GM23338 (cell line): ENCODE results near the gene CCR4. TPM values are rescaled to one million over a fixed set of nuclear protein-coding genes. Genes with fewer than 3 reads are reported as not detected.

Experiments used
- ATAC-seq: fragments of 200-7000 bp; cut with Tn5 transposase; 3 replicates; pipeline ENCODE4 v1.9.1; 2020
- DNase-seq: peaks from one replicate; pipeline ENCODE4 v3.0.0-alpha.2; 2015; ENCODE audit warnings: low spot score
- H2AFZ ChIP-seq: fragments of 200-600 bp; sonication (generic); 2 replicates; pipeline ENCODE4 v1.8.0; 2016; ENCODE audit warnings: antibody characterized with exemption, mild to moderate bottlenecking, moderate library complexity
- H3F3A ChIP-seq: fragments of 200-600 bp; sonication (generic); replicated peaks from 2 replicates; pipeline ENCODE4 v1.8.0; 2017; ENCODE audit warnings: antibody characterized with exemption, mixed run types, low read depth
- H3K27ac ChIP-seq: fragments of 200-600 bp; sonication (generic); 2 replicates; pipeline ENCODE4 v1.6.1; 2016; ENCODE audit warnings: low read depth
- H3K27me3 ChIP-seq: fragments of 200-600 bp; sonication (generic); 2 replicates; pipeline ENCODE4 v1.8.0; 2016; ENCODE audit warnings: mild to moderate bottlenecking, mixed run types, moderate library complexity; ENCODE audit not compliant: insufficient read depth
- H3K36me3 ChIP-seq: fragments of 200-600 bp; sonication (generic); 2 replicates; pipeline ENCODE4 v1.8.0; 2016; ENCODE audit warnings: mild to moderate bottlenecking; ENCODE audit not compliant: insufficient read depth
- H3K4me1 ChIP-seq: fragments of 200-600 bp; sonication (generic); 2 replicates; pipeline ENCODE4 v1.8.0; 2016; ENCODE audit warnings: mild to moderate bottlenecking, moderate library complexity; ENCODE audit not compliant: insufficient read depth
- H3K4me2 ChIP-seq: fragments of 200-600 bp; sonication (generic); 2 replicates; pipeline ENCODE4 v1.7.1; 2017; ENCODE audit warnings: mixed run types
- H3K4me3 ChIP-seq: fragments of 200-600 bp; sonication (generic); 2 replicates; pipeline ENCODE4 v1.6.1; 2016; ENCODE audit warnings: mixed run types
- H3K79me2 ChIP-seq: fragments of 200-600 bp; sonication (generic); replicated peaks from 2 replicates; pipeline ENCODE4 v1.8.0; 2017; ENCODE audit warnings: mild to moderate bottlenecking; ENCODE audit not compliant: insufficient read depth
- H3K9me2 ChIP-seq: fragments of 200-600 bp; sonication (generic); 2 replicates; pipeline ENCODE4 v1.8.0; 2017; ENCODE audit not compliant: insufficient read depth
- H4K20me1 ChIP-seq: fragments of 200-600 bp; sonication (generic); replicated peaks from 2 replicates; pipeline ENCODE4 v1.8.0; 2017; ENCODE audit warnings: mild to moderate bottlenecking; ENCODE audit not compliant: insufficient read depth
- H3K27ac Mint-ChIP-seq: 2 replicates; pipeline ENCODE4 v1.8.0; 2020; ENCODE audit warnings: inconsistent platforms, mild to moderate bottlenecking, moderate library complexity, mixed read lengths
- H3K27me3 Mint-ChIP-seq: 3 replicates; pipeline ENCODE4 v1.8.0; 2022; ENCODE audit warnings: low read depth, mild to moderate bottlenecking, moderate library complexity, mixed read lengths, inconsistent platforms; ENCODE audit not compliant: insufficient read depth, poor library complexity
- H3K36me3 Mint-ChIP-seq: 3 replicates; pipeline ENCODE4 v1.8.0; 2021; ENCODE audit warnings: low read depth, mild to moderate bottlenecking, inconsistent platforms, moderate library complexity, mixed read lengths
- H3K4me1 Mint-ChIP-seq: 3 replicates; pipeline ENCODE4 v1.8.0; 2020; ENCODE audit warnings: mild to moderate bottlenecking, inconsistent platforms, mixed read lengths
- H3K4me3 Mint-ChIP-seq: 3 replicates; pipeline ENCODE4 v1.8.0; 2021; ENCODE audit warnings: moderate library complexity, mild to moderate bottlenecking, inconsistent platforms, mixed read lengths
- H3K9me3 Mint-ChIP-seq: 3 replicates; pipeline ENCODE4 v1.8.0; 2020; ENCODE audit warnings: moderate library complexity, mild to moderate bottlenecking, inconsistent platforms, mixed read lengths
- CREB1 ChIP-seq: fragments of 250-450 bp; sonication (Bioruptor Pico); IDR thresholded peaks from 2 replicates; pipeline ENCODE4 v1.5.0; 2020; ENCODE audit warnings: low read depth, mild to moderate bottlenecking, moderate library complexity
- CTCF ChIP-seq, 2 experiments: fragments of 200-600 bp in 1 of 2; sonication (generic) in 1 of 2; conservative IDR thresholded peaks; 2 replicates each; pipeline versions ENCODE4 v1.5.1 to v1.6.1; 2016 to 2017; ENCODE audit warnings: antibody characterized with exemption in 2 of 2, low read depth in 2 of 2, mild to moderate bottlenecking in 2 of 2, moderate library complexity in 1 of 2
- ETS1 ChIP-seq: IDR thresholded peaks from 2 replicates; pipeline ENCODE4 v1.6.1; 2016; ENCODE audit warnings: antibody characterized with exemption
- EZH2 ChIP-seq: fragments of 200-600 bp; sonication (generic); IDR thresholded peaks from one replicate; pipeline ENCODE4 v1.8.0; 2017; ENCODE audit warnings: antibody characterized with exemption, mild to moderate bottlenecking, low read depth; ENCODE audit not compliant: unreplicated experiment
- EZH2phosphoT487 ChIP-seq: fragments of 200-600 bp; sonication (generic); IDR thresholded peaks from one replicate; pipeline ENCODE4 v1.8.1; 2018; ENCODE audit warnings: antibody characterized with exemption; ENCODE audit not compliant: unreplicated experiment
- JUNB ChIP-seq: IDR thresholded peaks from one replicate; pipeline ENCODE4 v1.6.1; 2016; ENCODE audit warnings: antibody characterized with exemption; ENCODE audit not compliant: unreplicated experiment
- NANOG ChIP-seq: IDR thresholded peaks from 2 replicates; pipeline ENCODE4 v1.6.1; 2016; ENCODE audit warnings: antibody characterized with exemption, borderline replicate concordance
- POLR2AphosphoS5 ChIP-seq: IDR thresholded peaks from 2 replicates; pipeline ENCODE4 v1.6.1; 2016; ENCODE audit warnings: antibody characterized with exemption, low read depth
- REST ChIP-seq: IDR thresholded peaks from one replicate; pipeline ENCODE4 v1.6.1; 2018; ENCODE audit warnings: antibody characterized with exemption; ENCODE audit not compliant: unreplicated experiment
- STAT1 ChIP-seq: IDR thresholded peaks from one replicate; pipeline ENCODE4 v1.6.1; 2016; ENCODE audit warnings: antibody characterized with exemption; ENCODE audit not compliant: unreplicated experiment
- ZNF114 ChIP-seq: fragments of 250-450 bp; sonication (Bioruptor Pico); IDR thresholded peaks from 2 replicates; pipeline ENCODE4 v1.5.0; 2020; ENCODE audit warnings: mild to moderate bottlenecking, moderate library complexity
- ZNF331 ChIP-seq: fragments of 250-450 bp; sonication (Bioruptor Pico); IDR thresholded peaks from 2 replicates; pipeline ENCODE4 v1.5.0; 2020; ENCODE audit warnings: low read depth, mild to moderate bottlenecking, moderate library complexity
- ZNF462 ChIP-seq: fragments of 250-450 bp; sonication (Bioruptor Pico); IDR thresholded peaks from 2 replicates; pipeline ENCODE4 v1.5.0; 2020; ENCODE audit warnings: mild to moderate bottlenecking, moderate library complexity
- polyA plus RNA-seq: library from polyadenylated mRNA; unstranded; fragments of >200 nt; fragmentation: Nextera tagmentation; extraction: Ambion mirVana; gene quantifications from 2 replicates; pipeline ENCODE4 v1.2.1, GENCODE V29; 2016
- total RNA-seq: library from RNA; depleted of rRNA; stranded (reverse); fragments of >200 nt; shearing (Covaris generic); gene quantifications from 2 replicates; pipeline ENCODE4 v1.2.3, GENCODE V29; 2014

The CCR4 gene
- total and polyA plus RNA-seq, 2 experiments from 2014 or later, result 0.10 to 0.35 TPM

GRCh38 chr3:32960404-32961170 lies 9.1 kb downstream of the CCR4 start:
- peaks cover 7% of the 10 kb centered on the region; the same call in 2 of the 3 replicates for H3K36me3 Mint-ChIP-seq
- no peak overlapping the region for H3K27ac Mint-ChIP-seq
- Histone ChIP-seq H3K79me2 (no peaks in the 10 kb centered on the region), H3K27ac (no peak overlapping the region), H3K4me3 (no peak overlapping the region), H3K9me2 (no peaks in the 10 kb centered on the region), H3K27me3 (no peaks in the 10 kb centered on the region), H3K4me1 (no peaks in the 10 kb centered on the region), H3K4me2 (no peak overlapping the region), H3F3A (no peaks in the 10 kb centered on the region; the same call in 1 of the 2 replicates), H4K20me1 (no peaks in the 10 kb centered on the region), H3K36me3 (no peaks in the 10 kb centered on the region), H2AFZ (no peak overlapping the region)
- H3K4me1 Mint-ChIP-seq, result 0 out of 3 replicates have a peak, but pooled peaks cover 5% of the 10 kb centered on the region
- peaks cover 15% of the 10 kb centered on the region for H3K9me3 Mint-ChIP-seq
- no peak overlapping the region for H3K4me3 Mint-ChIP-seq
- ATAC-seq (no peak), DNase-seq (no peak)
- no peak for TF ChIP-seq CREB1 (CRISPR knock-in tag)
- TF ChIP-seq STAT1, result no peak
- no peak for TF ChIP-seq ZNF331 (CRISPR knock-in tag)
- TF ChIP-seq ZNF462 (CRISPR knock-in tag), result no peak
- no peak for TF ChIP-seq NANOG
- TF ChIP-seq EZH2phosphoT487, result no peak
- TF ChIP-seq ZNF114, result no peak
- TF ChIP-seq JUNB, result no peak
- no peak for TF ChIP-seq POLR2AphosphoS5
- no peak for TF ChIP-seq EZH2
- no peak for TF ChIP-seq REST
- no peak for TF ChIP-seq CTCF (conservative IDR thresholded peaks at IDR 0.05; ENCODE audit: low read depth in 2 of 2)
- TF ChIP-seq ETS1, result no peak
- H3K27me3 Mint-ChIP-seq, result peaks cover 8% of the 10 kb centered on the region
